ENCODE results near the gene SKA1.

DNA sequence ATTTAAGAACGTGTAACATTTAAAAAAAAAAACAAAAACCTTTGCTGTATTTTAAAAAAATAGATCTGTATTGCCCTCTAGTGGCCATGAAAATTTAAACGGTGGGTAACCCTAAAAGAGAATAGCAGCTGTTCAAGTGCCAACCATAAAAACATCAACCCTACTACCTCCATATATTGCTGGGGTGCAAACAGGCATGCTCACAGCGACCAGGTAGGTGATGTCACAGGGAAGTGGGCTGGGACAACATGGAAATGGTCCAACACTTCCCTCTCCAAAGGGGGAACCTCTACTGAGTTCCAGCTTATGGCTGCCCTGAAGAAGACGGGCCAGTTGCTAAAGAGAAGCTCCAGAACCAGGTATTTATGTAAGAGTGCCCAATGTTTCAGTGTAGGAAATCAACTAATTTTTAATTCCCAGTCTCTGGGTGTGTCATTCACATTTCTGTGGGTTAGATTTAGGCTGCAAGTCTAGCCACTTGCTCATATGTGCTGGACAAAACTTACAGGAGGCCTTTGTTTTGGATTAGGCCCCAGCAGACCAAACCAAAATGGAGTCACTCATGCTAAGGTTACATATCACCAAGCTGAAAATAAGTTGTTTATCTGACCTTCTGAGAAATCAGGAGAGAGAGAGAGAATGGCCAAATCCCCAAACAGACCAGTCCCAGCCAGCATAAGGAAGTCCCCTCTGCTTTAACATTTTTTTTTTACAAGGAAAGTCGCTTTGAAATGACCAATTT lies 54.5 kb downstream of the SKA1 start:
- TF ChIP-seq EP300 (IDR thresholded peaks at IDR 0.05; ENCODE audit: low read depth in 2 of 2, low read length in 2 of 2), result no peak
- no peak for TF ChIP-seq EP300 (CRISPR knock-in tag; IDR thresholded peaks at IDR 0.05; ENCODE audit: borderline replicate concordance)
- TF ChIP-seq, protein P1, sequence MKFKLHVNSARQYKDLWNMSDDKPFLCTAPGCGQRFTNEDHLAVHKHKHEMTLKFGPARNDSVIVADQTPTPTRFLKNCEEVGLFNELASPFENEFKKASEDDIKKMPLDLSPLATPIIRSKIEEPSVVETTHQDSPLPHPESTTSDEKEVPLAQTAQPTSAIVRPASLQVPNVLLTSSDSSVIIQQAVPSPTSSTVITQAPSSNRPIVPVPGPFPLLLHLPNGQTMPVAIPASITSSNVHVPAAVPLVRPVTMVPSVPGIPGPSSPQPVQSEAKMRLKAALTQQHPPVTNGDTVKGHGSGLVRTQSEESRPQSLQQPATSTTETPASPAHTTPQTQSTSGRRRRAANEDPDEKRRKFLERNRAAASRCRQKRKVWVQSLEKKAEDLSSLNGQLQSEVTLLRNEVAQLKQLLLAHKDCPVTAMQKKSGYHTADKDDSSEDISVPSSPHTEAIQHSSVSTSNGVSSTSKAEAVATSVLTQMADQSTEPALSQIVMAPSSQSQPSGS (CRISPR knock-in tag; IDR thresholded peaks at IDR 0.05), result no peak
- TF ChIP-seq ZNF121 (CRISPR knock-in tag; IDR thresholded peaks at IDR 0.05), result no peak
- TF ChIP-seq ATF1 (CRISPR knock-in tag; IDR thresholded peaks at IDR 0.05), result no peak
- TF ChIP-seq, protein P2, sequence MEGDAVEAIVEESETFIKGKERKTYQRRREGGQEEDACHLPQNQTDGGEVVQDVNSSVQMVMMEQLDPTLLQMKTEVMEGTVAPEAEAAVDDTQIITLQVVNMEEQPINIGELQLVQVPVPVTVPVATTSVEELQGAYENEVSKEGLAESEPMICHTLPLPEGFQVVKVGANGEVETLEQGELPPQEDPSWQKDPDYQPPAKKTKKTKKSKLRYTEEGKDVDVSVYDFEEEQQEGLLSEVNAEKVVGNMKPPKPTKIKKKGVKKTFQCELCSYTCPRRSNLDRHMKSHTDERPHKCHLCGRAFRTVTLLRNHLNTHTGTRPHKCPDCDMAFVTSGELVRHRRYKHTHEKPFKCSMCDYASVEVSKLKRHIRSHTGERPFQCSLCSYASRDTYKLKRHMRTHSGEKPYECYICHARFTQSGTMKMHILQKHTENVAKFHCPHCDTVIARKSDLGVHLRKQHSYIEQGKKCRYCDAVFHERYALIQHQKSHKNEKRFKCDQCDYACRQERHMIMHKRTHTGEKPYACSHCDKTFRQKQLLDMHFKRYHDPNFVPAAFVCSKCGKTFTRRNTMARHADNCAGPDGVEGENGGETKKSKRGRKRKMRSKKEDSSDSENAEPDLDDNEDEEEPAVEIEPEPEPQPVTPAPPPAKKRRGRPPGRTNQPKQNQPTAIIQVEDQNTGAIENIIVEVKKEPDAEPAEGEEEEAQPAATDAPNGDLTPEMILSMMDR (CRISPR knock-in tag; IDR thresholded peaks at IDR 0.05), result peak; percentile 46
- no peak for TF ChIP-seq SNAPC2 (CRISPR knock-in tag; IDR thresholded peaks at IDR 0.05)
- TF ChIP-seq, protein P3, sequence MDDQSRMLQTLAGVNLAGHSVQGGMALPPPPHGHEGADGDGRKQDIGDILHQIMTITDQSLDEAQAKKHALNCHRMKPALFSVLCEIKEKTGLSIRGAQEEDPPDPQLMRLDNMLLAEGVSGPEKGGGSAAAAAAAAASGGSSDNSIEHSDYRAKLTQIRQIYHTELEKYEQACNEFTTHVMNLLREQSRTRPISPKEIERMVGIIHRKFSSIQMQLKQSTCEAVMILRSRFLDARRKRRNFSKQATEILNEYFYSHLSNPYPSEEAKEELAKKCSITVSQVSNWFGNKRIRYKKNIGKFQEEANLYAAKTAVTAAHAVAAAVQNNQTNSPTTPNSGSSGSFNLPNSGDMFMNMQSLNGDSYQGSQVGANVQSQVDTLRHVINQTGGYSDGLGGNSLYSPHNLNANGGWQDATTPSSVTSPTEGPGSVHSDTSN (CRISPR knock-in tag; IDR thresholded peaks at IDR 0.05; ENCODE audit: borderline replicate concordance), result no peak
- TF ChIP-seq TP53 (CRISPR knock-in tag; conservative IDR thresholded peaks at IDR 0.05), result no peak
- no peak for TF ChIP-seq JUN (CRISPR knock-in tag; IDR thresholded peaks at IDR 0.05)
- no peak for TF ChIP-seq NFIC (IDR thresholded peaks at IDR 0.05; ENCODE audit: low read length)
